Brain microvascular endothelial cell (primary cell): ENCODE results near the gene KLHL25.
A peak's percentile ranks its signal among the peaks of the same experiment; 100 is the strongest.

Experiments
- DNase-seq: peaks from one replicate; pipeline ENCODE4 v3.0.0-alpha.2; 2020
- H3K27ac ChIP-seq: fragments of 250-450 bp; sonication (Bioruptor Pico); 2 replicates; pipeline ENCODE4 v1.5.1; 2020; ENCODE audit warnings: mild to moderate bottlenecking, moderate library complexity
- H3K27me3 ChIP-seq: fragments of 250-450 bp; sonication (Bioruptor Pico); replicated peaks from 2 replicates; pipeline ENCODE4 v1.5.1; 2020; ENCODE audit warnings: mild to moderate bottlenecking
- H3K36me3 ChIP-seq: fragments of 250-450 bp; sonication (Bioruptor Pico); replicated peaks from 2 replicates; pipeline ENCODE4 v1.5.1; 2020; ENCODE audit warnings: mild to moderate bottlenecking
- H3K4me3 ChIP-seq: 2 replicates; pipeline ENCODE4 v1.5.1; 2011; ENCODE audit warnings: low read depth, mild to moderate bottlenecking, control low read depth, low read length, moderate library complexity
- in situ Hi-C: cut with HindIII; loops from 2 replicates; pipeline ENCODE4 v1.10.0; 2017; ENCODE audit warnings: low sequenced_read_pairs, low pct_ligation_motif_present
- TF ChIP-seq, protein P1 (sequence below): IDR thresholded peaks from 2 replicates; pipeline ENCODE4 v1.5.1; 2011; ENCODE audit warnings: low read depth, mild to moderate bottlenecking, moderate library complexity, low read length, control low read depth, inconsistent platforms; ENCODE audit errors: missing control alignments

Gene KLHL25

DNA sequence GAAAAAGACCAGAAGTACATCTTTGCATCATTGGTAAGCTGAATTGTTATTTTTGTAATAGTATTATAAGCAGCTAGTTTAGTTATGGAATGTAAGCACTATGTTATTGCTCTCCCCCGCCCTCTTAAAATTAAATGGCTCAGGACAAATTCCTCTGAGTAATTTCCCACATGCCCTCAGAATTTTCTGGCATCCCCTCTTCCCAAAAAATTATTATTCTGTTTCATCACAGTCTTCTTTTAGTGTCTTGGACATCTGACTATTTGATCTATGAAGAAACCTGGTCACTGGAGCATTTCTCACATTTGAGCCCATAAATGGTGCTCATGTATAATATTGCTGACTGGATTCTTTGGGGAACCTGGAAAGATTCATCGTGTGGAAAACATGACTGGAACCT lies 68.3 kb downstream of the KLHL25 start:
- Histone ChIP-seq H3K36me3 (peaks cover 52% of the 10 kb centered on the region), H3K4me3 (no peak overlapping the region), H3K27ac (peak overlapping the region; percentile 24), H3K27me3 (no peaks in the 10 kb centered on the region)
- DNase-seq, result no peak
- in situ Hi-C loops, result no loop called here
- TF ChIP-seq, protein P1, sequence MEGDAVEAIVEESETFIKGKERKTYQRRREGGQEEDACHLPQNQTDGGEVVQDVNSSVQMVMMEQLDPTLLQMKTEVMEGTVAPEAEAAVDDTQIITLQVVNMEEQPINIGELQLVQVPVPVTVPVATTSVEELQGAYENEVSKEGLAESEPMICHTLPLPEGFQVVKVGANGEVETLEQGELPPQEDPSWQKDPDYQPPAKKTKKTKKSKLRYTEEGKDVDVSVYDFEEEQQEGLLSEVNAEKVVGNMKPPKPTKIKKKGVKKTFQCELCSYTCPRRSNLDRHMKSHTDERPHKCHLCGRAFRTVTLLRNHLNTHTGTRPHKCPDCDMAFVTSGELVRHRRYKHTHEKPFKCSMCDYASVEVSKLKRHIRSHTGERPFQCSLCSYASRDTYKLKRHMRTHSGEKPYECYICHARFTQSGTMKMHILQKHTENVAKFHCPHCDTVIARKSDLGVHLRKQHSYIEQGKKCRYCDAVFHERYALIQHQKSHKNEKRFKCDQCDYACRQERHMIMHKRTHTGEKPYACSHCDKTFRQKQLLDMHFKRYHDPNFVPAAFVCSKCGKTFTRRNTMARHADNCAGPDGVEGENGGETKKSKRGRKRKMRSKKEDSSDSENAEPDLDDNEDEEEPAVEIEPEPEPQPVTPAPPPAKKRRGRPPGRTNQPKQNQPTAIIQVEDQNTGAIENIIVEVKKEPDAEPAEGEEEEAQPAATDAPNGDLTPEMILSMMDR, result no peak

DNA sequence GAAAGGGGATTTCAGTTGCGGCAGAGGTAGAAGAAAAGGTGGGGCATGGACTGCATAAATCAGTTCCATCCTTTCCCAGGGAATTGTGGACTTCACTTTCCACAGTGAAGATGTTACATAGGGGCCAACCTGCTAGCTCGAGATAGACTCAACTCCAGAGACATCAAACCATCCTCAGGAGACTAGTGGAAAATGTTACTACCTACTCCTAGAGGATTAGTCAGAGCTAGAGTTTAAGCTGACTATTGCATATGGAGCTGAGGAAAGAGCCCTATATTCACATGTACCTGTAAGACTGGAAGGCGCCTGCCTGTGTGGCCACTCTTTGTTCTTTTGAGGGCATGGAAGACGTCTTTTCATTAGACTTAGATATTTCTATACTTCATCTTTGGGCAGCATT lies 69.2 kb downstream of the KLHL25 start:
- in situ Hi-C loops, result no loop called here
- Histone ChIP-seq H3K27ac (no peak overlapping the region), H3K36me3 (peaks cover 52% of the 10 kb centered on the region), H3K4me3 (no peak overlapping the region), H3K27me3 (no peaks in the 10 kb centered on the region)
- TF ChIP-seq, protein P1, result no peak
- DNase-seq, result no peak

DNA sequence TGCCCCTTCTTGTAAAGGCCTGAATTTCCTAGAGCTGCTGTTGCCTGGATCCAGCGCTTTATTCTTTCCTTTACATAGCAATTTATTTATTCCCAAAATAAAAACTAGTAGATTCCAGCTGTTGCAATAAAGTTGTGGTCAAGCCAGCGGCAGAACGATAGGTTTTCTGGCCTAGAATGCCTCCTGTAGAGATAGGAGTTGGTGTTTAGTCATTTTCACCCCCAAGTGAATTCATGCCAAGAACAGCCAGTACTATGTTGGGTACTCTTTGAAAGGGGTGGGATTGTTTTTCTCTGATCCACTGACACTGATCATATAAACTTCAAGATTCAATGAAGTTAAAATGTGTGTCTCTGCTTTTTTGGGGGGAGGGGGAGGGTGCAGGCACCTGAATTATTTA lies 69.7 kb downstream of the KLHL25 start:
- peak; percentile 55 for DNase-seq
- no peaks in the 10 kb centered on the region for H3K27me3 ChIP-seq
- in situ Hi-C loops, result no loop called here
- TF ChIP-seq, protein P1, result no peak
- H3K4me3 ChIP-seq, result no peak overlapping the region
- no peak overlapping the region for H3K27ac ChIP-seq
- H3K36me3 ChIP-seq, result peaks cover 54% of the 10 kb centered on the region

DNA sequence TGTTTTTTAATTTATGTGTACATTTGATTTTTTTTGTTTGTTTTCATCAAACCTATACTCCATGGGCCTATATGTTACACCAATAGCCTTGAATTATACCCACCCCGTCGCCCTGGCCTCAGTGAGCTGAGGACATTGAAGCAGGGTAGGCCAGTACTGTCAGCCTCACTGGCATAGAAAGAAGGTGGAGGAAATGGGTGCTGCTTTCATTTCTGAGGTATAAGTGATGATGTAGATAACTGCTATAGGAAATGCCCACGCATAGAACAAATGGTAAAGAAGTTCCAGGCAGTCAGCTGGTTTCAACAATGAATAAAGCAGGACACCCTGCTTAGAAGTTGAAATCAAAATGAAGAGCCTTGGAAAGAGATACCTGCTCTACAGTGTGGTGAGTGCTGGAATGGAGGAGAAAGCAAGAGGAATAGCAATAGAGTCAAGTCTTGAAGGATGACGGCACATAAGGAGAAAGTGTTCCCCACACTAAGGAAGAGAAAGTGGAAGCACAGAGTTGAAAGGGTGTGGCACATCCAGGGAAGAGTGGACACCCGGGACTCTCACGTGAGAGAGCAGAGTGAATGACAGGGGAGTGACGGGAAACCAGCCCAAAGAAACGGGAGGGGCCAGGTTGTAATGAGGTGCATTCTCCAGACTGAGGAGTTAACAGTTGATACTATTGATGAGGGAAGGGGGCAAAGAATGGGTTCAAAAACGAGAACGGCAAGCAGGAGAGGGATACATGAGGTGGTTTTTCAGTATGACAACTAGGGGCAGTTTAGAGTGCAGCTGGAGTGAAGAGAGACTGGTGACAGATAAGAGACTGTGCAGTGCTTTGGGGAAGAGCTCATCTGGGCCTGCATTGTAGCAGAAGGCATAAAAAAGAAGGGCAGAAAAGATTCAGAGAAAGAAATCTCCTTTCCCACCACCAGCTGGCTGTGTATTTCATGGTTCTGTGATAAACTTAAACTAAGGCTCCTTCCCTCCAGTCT lies 70.5 kb downstream of the KLHL25 start:
- Histone ChIP-seq H3K4me3 (no peak overlapping the region), H3K27ac (no peak overlapping the region), H3K36me3 (peaks cover 61% of the 10 kb centered on the region), H3K27me3 (no peaks in the 10 kb centered on the region)
- TF ChIP-seq, protein P1, result no peak
- DNase-seq, result no peak
- in situ Hi-C loops, result no loop called here

DNA sequence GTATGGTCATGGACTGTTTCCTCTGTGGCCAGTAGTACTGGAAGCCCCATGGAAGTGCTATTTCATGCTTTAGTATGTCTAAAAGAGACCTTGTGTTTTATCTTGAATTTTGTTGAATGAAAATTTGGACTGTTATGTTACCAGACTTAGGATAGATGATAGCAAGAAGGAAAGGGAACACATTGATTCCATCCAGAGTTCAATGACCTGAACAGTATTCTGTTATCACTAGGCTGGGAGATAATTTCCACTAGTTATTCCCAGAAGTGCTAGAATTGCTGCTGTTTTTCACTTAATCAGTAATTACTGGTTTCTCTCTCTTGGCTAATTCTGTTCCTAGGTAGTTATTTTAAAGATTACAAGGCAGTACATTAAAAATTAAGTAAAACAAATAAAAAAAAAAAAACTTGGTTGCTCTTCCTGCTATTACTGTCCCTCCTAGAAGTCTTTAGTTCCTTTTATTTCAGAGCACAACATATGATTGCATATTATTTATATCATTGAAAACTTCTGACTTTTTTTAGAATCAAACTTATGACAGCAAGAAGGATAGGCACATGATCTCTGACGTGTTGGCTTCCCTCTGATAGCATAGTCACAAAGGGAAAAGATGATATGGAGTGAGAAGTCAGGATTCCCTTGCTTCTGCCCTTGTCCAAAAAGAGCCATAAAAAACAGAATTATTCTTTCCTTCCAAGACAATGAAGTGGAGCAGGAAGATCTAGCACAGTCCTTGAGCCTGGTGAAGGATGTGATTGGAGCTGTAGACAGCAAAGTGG lies 72.2 kb downstream of the KLHL25 start:
- no peak for DNase-seq
- no peak overlapping the region for H3K27ac ChIP-seq
- H3K4me3 ChIP-seq, result no peak overlapping the region
- TF ChIP-seq, protein P1, result no peak
- in situ Hi-C loops, result no loop called here
- no peaks in the 10 kb centered on the region for H3K27me3 ChIP-seq
- H3K36me3 ChIP-seq, result peaks cover 62% of the 10 kb centered on the region
